Naive B cell (primary cell): ENCODE data around the gene ARL10. TPM values are rescaled to one million over a fixed set of nuclear protein-coding genes. Genes with fewer than 3 reads are reported as not detected.

Source experiments
- ATAC-seq, 2 donors: fragments of 150-1000 bp; cut with Tn5 transposase; 2 replicates each; pipeline ENCODE4 v1.10.0; 2021; ENCODE audit warnings: low read depth in 2 of 2, mild to moderate bottlenecking in 2 of 2, moderate library complexity in 2 of 2
- DNase-seq: peaks from one replicate; pipeline ENCODE4 v3.0.0; 2022
- H3K27ac Mint-ChIP-seq, 6 donors: one replicate each; pipeline ENCODE4 v1.8.0; 2020 to 2022; ENCODE audit warnings: mild to moderate bottlenecking in 6 of 6, mixed read lengths in 6 of 6, moderate library complexity in 5 of 6, inconsistent platforms in 2 of 6
- H3K27me3 Mint-ChIP-seq, 3 donors: one replicate each; pipeline ENCODE4 v1.8.0; 2021 to 2022; ENCODE audit warnings: mixed read lengths in 3 of 3, mild to moderate bottlenecking in 1 of 3
- H3K36me3 Mint-ChIP-seq, 2 donors: one replicate each; pipeline ENCODE4 v1.8.0; 2020 to 2022; ENCODE audit warnings: mixed read lengths in 2 of 2, inconsistent platforms in 1 of 2, mild to moderate bottlenecking in 1 of 2
- H3K4me1 Mint-ChIP-seq, 3 donors: one replicate each; pipeline ENCODE4 v1.8.0; 2020 to 2022; ENCODE audit warnings: mixed read lengths in 3 of 3, inconsistent platforms in 1 of 3, mild to moderate bottlenecking in 1 of 3, moderate library complexity in 1 of 3
- H3K4me3 Mint-ChIP-seq, 8 donors: one replicate each; pipeline ENCODE4 v1.8.0; 2020 to 2022; ENCODE audit warnings: mild to moderate bottlenecking in 8 of 8, mixed read lengths in 8 of 8, moderate library complexity in 8 of 8, inconsistent platforms in 2 of 8
- H3K9me3 Mint-ChIP-seq, 7 donors: one replicate each; pipeline ENCODE4 v1.8.0; 2020 to 2022; ENCODE audit warnings: mixed read lengths in 7 of 7, mild to moderate bottlenecking in 5 of 7, inconsistent platforms in 2 of 7, moderate library complexity in 1 of 7
- polyA plus RNA-seq, 6 donors: library from polyadenylated mRNA; unstranded; fragments of 300-500 nt; fragmentation: Illumina TruSeq; gene quantifications; one replicate each; pipeline ENCODE4 v1.2.3, GENCODE V29; 2021; ENCODE audit warnings: low read depth in 6 of 6

ARL10 gene
- polyA plus RNA-seq, 6 donors from 2014 or later, result 1.8 to 4.1 (median 2.5) TPM

DNA sequence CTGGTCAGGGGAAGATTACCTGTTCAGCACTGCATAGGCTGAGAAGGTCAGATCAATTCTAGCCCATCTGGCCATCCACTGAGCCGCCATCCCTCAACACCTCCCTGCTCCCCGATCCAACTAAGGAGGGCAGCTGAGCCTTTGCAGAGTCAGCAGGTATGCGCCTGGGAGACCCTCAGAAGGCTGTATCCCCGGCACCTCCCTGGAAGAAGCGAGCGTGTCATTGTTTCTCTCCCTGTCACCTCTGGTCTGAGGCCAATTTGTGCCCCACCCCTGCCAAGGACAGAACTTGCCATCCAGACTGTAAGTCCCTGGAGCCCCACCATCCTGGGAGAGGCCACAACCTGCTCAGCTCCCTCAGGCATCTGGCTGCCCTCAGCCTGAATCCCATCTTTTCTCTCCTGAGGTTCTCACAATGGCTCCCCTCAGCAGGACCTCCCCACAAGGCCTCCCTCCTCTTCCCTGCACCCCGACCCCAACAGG lies 48.5 kb downstream of the ARL10 start:
- Mint-ChIP-seq H3K9me3 (no peaks in the 10 kb centered on the region), H3K4me1 (peaks cover 26 to 51% (median 41%) of the 10 kb centered on the region in 3 donors), H3K27me3 (no peaks in the 10 kb centered on the region), H3K27ac (peak overlapping the region in 2 of 6 donors; percentile 60 to 74), H3K36me3 (peaks cover 0 to 7% of the 10 kb centered on the region in 2 donors), H3K4me3 (peak overlapping the region in 3 of 8 donors; percentile 3 to 84 (median 25))
- DNase-seq (no peak), ATAC-seq (no peak)

DNA sequence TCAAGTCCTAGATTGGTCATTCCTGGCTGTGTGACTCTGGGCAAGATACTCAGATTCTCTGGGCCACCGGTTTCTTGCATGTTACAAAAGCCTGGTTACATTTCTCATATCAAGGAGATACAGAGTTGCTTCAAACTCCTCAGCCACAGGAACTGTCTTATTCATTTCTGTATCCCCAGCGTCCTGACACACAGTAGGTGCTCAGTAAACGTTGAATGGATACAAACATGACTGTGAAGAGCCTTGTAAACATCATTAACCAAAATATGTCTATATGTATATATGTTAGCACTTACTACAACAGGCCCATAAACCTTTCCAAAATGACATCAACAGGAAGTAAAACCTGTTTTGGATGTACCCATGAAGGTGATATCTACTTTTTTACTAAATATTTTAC lies 49.4 kb downstream of the ARL10 start:
- H3K27me3 Mint-ChIP-seq, result no peaks in the 10 kb centered on the region
- ATAC-seq (no peak), DNase-seq (no peak)
- peak overlapping the region in 3 of 6 donors; percentile 7 to 88 (median 67) for H3K27ac Mint-ChIP-seq
- peak overlapping the region in 7 of 8 donors; percentile 47 to 89 (median 82) for H3K4me3 Mint-ChIP-seq
- no peaks in the 10 kb centered on the region for H3K9me3 Mint-ChIP-seq
- H3K4me1 Mint-ChIP-seq, result peaks cover 26 to 51% (median 41%) of the 10 kb centered on the region in 3 donors
- H3K36me3 Mint-ChIP-seq, result peaks cover 0 to 5% of the 10 kb centered on the region in 2 donors

DNA sequence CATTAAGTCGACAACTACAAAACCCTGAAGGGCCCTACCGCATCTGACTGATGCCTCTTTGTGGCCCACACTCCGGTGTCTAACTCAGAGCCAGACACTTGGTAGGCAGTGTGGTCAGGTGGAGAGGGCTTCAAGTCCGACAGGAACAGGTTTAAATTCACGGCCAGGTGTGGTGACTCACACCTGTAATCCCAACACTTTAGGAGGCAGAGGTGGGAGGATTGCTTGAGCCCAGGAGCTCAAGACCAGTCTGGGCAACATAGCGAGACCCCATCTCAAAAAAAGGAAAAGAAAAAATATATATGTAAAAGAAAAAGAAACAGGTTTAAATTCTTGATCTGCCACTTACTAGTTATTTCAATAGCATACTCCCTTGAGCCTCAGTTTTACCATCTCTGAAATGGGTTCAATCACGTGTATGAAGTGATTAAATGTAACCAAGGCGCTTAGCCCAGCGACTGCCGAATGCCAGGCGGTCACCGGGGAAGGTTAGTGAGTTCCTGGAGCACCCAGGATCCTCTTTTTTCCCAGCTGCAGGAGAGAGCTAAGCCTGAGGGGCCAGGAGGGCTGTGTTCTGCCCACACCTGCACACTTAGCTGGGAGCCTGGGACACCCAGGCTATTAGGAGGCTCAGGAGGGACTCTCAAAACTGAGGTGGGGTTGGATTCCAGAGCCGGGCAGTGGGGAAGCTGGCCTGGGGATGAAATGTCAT lies 50.1 kb downstream of the ARL10 start:
- Mint-ChIP-seq H3K36me3 (no peaks in the 10 kb centered on the region), H3K4me1 (peaks cover 26 to 51% (median 41%) of the 10 kb centered on the region in 3 donors), H3K27me3 (peaks cover 0 to 2% (median 0%) of the 10 kb centered on the region in 3 donors), H3K4me3 (peak overlapping the region; percentile 79 to 90 (median 84)), H3K27ac (peak overlapping the region in 5 of 6 donors; percentile 44 to 88 (median 73)), H3K9me3 (no peaks in the 10 kb centered on the region)
- ATAC-seq (no peak), DNase-seq (no peak)

DNA sequence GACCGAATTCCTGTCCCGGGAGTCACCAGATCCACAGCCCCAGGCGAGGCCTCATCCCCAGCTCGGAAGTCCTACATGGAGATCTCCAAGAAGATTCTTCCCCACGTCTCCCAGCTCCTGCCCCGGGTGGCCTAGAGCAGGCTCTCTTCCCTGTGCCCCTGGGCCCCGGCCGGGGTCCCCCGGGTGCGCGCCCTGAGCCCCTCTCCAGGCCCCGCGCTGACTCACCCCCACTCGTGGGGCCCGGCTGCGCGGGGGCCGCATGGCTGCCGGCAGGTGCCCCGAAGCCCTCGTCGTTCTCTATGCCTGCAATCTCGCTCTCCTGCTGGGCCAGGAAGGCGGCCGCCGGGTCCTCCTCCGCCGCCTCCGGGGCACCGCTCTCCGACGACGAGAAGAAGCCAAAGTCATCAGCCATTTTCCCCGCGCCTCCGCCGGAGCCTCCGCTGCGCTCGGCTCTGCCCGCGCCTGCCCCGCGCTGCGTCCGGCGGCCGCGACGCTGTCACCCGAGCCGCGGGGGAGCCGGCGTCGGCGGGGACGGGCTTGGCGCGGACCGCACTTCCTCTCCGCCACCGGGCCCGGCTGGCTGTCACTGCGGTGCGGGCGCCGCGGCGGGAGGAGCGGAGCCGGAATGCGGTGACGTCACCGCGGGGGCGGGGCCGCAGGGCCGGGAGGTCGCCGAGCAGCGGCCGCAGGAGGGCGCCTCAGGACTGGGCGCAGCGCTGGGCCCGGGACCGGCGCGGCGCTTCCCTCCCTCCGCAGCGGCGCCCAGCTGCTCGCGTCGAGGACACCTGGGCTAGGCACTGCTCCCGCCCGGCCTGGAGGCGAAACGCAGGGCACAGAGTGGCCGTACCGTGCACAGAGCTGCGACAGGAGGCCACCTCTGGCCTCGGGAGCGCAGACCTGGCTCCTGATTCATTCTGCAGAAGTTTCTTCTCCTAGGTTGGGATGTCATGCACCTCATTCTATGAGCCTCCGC lies 51.0 kb downstream of the ARL10 start, which contains the start of gene CLTB:
Gene CLTB (minus strand): TSS at position 588 of the 973 bp plus-strand sequence. CDS start 176 bp downstream, at position 412.
- H3K9me3 Mint-ChIP-seq, result peaks cover 0 to 8% (median 0%) of the 10 kb centered on the region in 7 donors
- peak within 1 kb of the TSS; percentile 27 to 90 (median 76) for H3K27ac Mint-ChIP-seq
- ATAC-seq (peak; percentile 93 to 95), DNase-seq (peak; percentile 80)
- peaks cover 20 to 44% (median 41%) of the 10 kb centered on the region in 3 donors for H3K4me1 Mint-ChIP-seq
- no peaks in the 10 kb centered on the region for H3K36me3 Mint-ChIP-seq
- H3K4me3 Mint-ChIP-seq, result peak within 1 kb of the TSS; percentile 79 to 90 (median 84)
- H3K27me3 Mint-ChIP-seq, result peaks cover 0 to 5% (median 3%) of the 10 kb centered on the region in 3 donors

DNA sequence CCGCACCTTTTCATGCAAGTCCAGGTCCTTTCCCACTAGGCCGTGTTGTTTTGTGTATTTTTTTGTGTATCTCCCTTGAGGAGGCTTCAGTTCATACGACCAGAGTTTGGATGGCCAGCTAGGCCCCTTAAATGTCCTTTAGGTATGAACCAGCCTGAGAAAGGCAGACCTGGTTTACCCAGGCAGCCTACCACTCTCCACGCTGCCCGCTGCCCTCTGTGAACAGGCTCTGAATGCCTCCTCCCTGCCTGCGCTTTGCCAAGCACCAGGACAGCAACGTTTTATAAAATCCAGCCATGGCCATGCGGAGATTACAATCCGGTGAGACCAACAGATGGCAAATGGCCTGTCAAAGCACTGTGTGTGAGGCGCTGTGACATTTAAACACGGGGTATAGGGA lies 51.7 kb downstream of the ARL10 start:
- H3K4me1 Mint-ChIP-seq, result peaks cover 15 to 41% (median 37%) of the 10 kb centered on the region in 3 donors

DNA sequence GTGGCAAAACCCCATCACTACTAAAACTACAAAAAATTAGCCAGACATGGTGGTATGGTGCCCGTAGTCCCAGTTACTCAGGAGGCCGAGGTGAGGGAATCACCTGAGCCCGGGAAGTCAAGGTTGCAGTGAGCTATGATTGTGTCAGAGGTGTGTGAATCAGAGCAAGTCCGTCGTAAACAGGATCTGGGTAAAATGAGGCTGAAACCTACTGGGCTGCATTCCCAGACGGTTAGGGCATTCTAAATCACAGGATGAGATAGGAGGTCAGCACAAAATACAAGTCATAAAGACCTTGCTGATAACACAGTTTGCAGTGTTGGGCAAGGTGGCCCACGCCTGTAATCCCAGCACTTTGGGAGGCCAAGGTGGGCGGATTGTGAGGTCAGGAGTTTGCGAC lies 53.0 kb downstream of the ARL10 start:
- ATAC-seq, result no peak
- Mint-ChIP-seq H3K27ac (peak overlapping the region in 1 of 6 donors; percentile 73), H3K36me3 (no peaks in the 10 kb centered on the region), H3K4me3 (peak overlapping the region in 1 of 8 donors; percentile 7), H3K27me3 (peaks cover 7 to 17% (median 13%) of the 10 kb centered on the region in 3 donors), H3K4me1 (peaks cover 10 to 34% (median 27%) of the 10 kb centered on the region in 3 donors), H3K9me3 (peaks cover 0 to 10% (median 0%) of the 10 kb centered on the region in 7 donors)
- no peak for DNase-seq

More for the DNA sequence above, 51.7 kb downstream of the ARL10 start:
- peaks cover 0 to 10% (median 0%) of the 10 kb centered on the region in 7 donors for H3K9me3 Mint-ChIP-seq
- ATAC-seq, result no peak
- DNase-seq, result no peak
- peaks cover under 1 to 7% (median 5%) of the 10 kb centered on the region in 3 donors for H3K27me3 Mint-ChIP-seq
- peak overlapping the region; percentile 71 to 88 (median 82) for H3K4me3 Mint-ChIP-seq
- H3K27ac Mint-ChIP-seq, result peak overlapping the region in 3 of 6 donors; percentile 27 to 90 (median 85)
- no peaks in the 10 kb centered on the region for H3K36me3 Mint-ChIP-seq

DNA sequence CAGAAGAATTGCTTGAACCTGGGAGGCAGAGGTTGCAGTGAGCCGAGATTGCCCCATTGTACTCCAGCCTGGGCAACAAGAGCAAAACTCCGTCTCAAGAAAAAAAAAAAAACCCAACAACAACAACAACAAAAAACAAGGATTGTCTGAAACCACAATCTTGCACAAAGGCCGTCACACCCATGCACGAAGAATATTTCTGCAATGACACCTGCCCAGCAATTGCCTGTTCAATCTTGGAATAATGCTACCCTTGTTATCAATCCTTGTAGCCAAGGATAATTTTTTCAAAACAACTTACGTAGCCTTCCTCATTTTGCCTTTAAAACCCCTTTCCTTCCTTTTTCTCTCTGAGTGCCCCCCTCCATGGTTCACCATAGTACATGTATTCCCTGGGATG lies 54.8 kb downstream of the ARL10 start:
- Mint-ChIP-seq H3K36me3 (no peaks in the 10 kb centered on the region), H3K9me3 (peaks cover 0 to 10% (median 0%) of the 10 kb centered on the region in 7 donors), H3K27me3 (peaks cover 10 to 19% (median 16%) of the 10 kb centered on the region in 3 donors), H3K4me3 (peak overlapping the region in 1 of 8 donors; percentile 64), H3K27ac (no peak overlapping the region), H3K4me1 (peaks cover 6 to 17% (median 12%) of the 10 kb centered on the region in 3 donors)
- ATAC-seq, result no peak
- no peak for DNase-seq

DNA sequence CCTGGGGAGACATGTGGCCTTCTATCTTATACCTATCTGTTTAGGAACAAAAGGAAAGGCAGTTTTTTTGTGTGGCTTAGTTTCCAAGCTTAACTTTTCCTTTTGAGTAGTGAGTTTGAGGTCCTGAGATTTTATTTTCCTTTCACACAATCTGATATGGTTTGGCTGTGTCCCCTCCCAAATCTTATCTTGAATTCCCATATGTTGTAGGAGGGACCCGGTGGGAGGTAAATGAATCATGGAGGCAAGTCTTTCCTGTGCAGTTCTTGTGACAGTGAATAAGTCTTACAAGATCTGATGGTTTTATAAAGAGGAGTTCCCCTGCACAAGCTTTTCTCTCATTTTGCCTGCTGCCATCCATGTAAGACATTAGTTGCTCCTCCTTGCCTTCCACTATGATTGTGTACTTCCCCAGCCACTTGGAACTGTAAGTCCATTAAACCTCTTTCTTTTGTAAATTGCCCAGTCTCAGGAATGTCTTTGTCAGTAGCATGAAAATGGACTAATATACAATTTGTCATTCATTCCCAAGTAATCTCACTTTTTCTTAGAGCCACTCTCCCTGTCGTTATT lies 55.8 kb downstream of the ARL10 start:
- no peak for ATAC-seq
- H3K36me3 Mint-ChIP-seq, result no peaks in the 10 kb centered on the region
- peak overlapping the region in 1 of 8 donors; percentile 64 for H3K4me3 Mint-ChIP-seq
- H3K27me3 Mint-ChIP-seq, result peaks cover 10 to 19% (median 16%) of the 10 kb centered on the region in 3 donors
- peaks cover 0 to 10% (median 0%) of the 10 kb centered on the region in 7 donors for H3K9me3 Mint-ChIP-seq
- H3K4me1 Mint-ChIP-seq, result peaks cover 5 to 10% (median 6%) of the 10 kb centered on the region in 3 donors
- H3K27ac Mint-ChIP-seq, result peak overlapping the region in 1 of 6 donors; percentile 65
- no peak for DNase-seq

DNA sequence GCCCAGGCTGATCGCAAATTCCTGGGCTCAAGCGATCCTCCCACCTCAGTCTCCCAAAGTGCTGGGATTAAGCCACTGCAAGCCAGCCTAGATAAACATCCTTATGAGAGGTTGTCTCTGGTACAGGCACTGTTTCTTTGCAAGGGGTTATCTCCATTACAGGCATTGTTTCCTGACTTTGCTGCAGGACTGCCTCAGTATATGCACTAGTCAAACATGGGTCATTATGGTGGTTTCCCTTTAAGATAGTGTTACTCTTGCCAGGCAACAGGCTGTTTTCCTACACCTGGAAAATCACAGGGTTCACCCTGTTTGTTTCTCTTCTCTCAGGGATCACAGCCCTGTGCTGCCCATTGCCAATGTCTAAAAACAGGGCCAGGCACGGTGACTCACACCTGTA lies 58.9 kb downstream of the ARL10 start:
- Mint-ChIP-seq H3K27me3 (peaks cover 10 to 19% (median 16%) of the 10 kb centered on the region in 3 donors), H3K27ac (no peak overlapping the region), H3K4me3 (no peak overlapping the region), H3K9me3 (peaks cover 0 to 10% (median 0%) of the 10 kb centered on the region in 7 donors), H3K4me1 (no peaks in the 10 kb centered on the region), H3K36me3 (no peaks in the 10 kb centered on the region)
- DNase-seq (no peak), ATAC-seq (no peak)

DNA sequence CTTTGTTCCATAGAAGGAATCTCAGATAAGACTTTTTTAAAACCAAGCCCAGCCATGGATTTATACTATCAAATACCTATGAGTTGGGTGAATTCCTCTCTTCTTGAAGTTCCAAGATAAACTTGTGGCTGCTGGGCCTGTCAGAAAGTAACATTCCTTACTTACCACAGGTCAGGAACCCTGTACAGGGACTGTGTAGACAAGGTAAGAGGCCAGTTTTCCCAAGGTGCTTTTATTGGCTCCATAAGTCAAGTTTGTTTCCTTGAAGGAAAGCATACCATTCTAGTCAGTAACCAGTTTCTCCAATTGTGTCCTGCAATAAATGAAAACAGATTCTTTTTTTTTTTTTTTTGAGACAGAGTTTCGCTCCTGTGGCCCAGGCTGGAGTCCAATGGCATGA lies 59.9 kb downstream of the ARL10 start:
- no peak overlapping the region for H3K4me3 Mint-ChIP-seq
- H3K9me3 Mint-ChIP-seq, result peaks cover 0 to 10% (median 0%) of the 10 kb centered on the region in 7 donors
- no peak overlapping the region for H3K27ac Mint-ChIP-seq
- H3K27me3 Mint-ChIP-seq, result peaks cover 10 to 19% (median 16%) of the 10 kb centered on the region in 3 donors
- DNase-seq (no peak), ATAC-seq (no peak)
- H3K4me1 Mint-ChIP-seq, result no peaks in the 10 kb centered on the region
- H3K36me3 Mint-ChIP-seq, result no peaks in the 10 kb centered on the region

DNA sequence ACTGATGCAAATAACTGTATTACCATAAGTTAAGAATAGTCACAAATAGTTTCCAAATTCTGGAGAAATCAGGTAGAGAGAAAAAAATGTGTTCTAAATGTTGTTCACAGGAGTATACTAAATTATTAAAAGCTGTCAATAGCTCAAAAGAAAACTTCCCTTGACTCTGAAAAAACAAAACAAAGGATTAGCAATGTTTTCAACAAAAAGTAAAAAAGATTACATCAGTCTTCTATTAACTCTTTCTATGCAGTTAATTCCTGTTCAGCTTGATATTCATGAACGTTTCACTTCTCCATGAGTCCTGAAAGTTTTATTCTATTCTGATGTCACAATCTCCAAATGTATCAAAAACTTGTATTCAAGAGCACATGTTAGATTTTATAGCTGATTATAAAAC lies 60.5 kb downstream of the ARL10 start:
- ATAC-seq (no peak), DNase-seq (no peak)
- H3K36me3 Mint-ChIP-seq, result no peaks in the 10 kb centered on the region
- no peak overlapping the region for H3K4me3 Mint-ChIP-seq
- peaks cover 9 to 19% (median 16%) of the 10 kb centered on the region in 3 donors for H3K27me3 Mint-ChIP-seq
- no peaks in the 10 kb centered on the region for H3K4me1 Mint-ChIP-seq
- no peak overlapping the region for H3K27ac Mint-ChIP-seq
- peaks cover 0 to 6% (median 0%) of the 10 kb centered on the region in 7 donors for H3K9me3 Mint-ChIP-seq

DNA sequence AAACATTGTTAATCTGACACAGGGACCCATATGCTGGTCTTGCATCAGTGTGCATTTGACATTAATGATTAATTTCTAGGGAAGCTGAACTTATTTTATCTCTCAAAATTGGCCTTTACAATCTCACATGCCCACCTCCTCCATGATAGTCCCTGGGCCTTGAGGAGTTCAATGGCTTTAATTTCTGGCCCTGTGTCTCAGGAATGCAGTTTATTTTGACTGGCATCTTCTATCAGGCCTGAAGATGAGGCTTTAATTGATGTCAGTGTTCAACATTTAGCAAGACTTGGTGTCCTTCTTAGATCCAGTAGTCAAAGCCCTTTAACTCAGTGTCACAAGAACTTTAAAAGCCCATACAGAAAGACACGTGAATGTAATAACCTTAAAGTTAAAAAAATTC lies 61.6 kb downstream of the ARL10 start:
- ATAC-seq (no peak), DNase-seq (no peak)
- no peak overlapping the region for H3K27ac Mint-ChIP-seq
- H3K4me1 Mint-ChIP-seq, result no peaks in the 10 kb centered on the region
- H3K27me3 Mint-ChIP-seq, result peaks cover 9 to 16% (median 13%) of the 10 kb centered on the region in 3 donors
- peaks cover 0 to 2% (median 0%) of the 10 kb centered on the region in 7 donors for H3K9me3 Mint-ChIP-seq
- no peaks in the 10 kb centered on the region for H3K36me3 Mint-ChIP-seq
- no peak overlapping the region for H3K4me3 Mint-ChIP-seq
